A549 (cell line): ENCODE results near the gene PCBP3.

Experiments
- CBX8 ChIP-seq: fragments of 200-600 bp; sonication (generic); IDR thresholded peaks from 2 replicates; pipeline ENCODE4 v1.6.1; 2016
- CTCF ChIP-seq: fragments of >200 bp; sonication (Bioruptor Twin); formaldehyde crosslinking; IDR thresholded peaks from 3 replicates; pipeline ENCODE4 v1.5.1; 2016
- ESRRA ChIP-seq: fragments of 150-350 bp; IDR thresholded peaks from 2 replicates; pipeline ENCODE4 v1.6.1; 2014; ENCODE audit warnings: mild to moderate bottlenecking, low read length, borderline replicate concordance
- JUN ChIP-seq, 2 experiments: fragments of >200 bp; sonication (Bioruptor Twin); formaldehyde crosslinking; IDR thresholded peaks; 2 replicates in 1 of 2; 3 replicates in 1 of 2; pipeline ENCODE4 v1.6.1; 2016 to 2017
- KDM5A ChIP-seq: fragments of 200-600 bp; sonication (generic); IDR thresholded peaks from 2 replicates; pipeline ENCODE4 v1.6.1; 2016; ENCODE audit warnings: antibody characterized with exemption, mild to moderate bottlenecking
- MAZ ChIP-seq: fragments of 150-350 bp; IDR thresholded peaks from 2 replicates; pipeline ENCODE4 v1.6.1; 2014; ENCODE audit warnings: antibody characterized with exemption, low read depth, low read length, borderline replicate concordance
- MYC ChIP-seq: IDR thresholded peaks from 2 replicates; pipeline ENCODE4 v1.6.1; 2012; ENCODE audit warnings: mild to moderate bottlenecking, inconsistent platforms, low read length, improper control_type of control experiment, borderline replicate concordance
- PBX3 ChIP-seq: IDR thresholded peaks from 2 replicates; pipeline ENCODE4 v1.6.1; 2012
- POLR2A ChIP-seq: IDR thresholded peaks from 2 replicates; pipeline ENCODE4 v1.6.1; 2012; ENCODE audit warnings: mild to moderate bottlenecking, low read length
- ZFP36 ChIP-seq: fragments of 450-650 bp; IDR thresholded peaks from 2 replicates; pipeline ENCODE4 v1.6.1; 2014; ENCODE audit warnings: borderline replicate concordance; ENCODE audit not compliant: partially characterized antibody

- TF ChIP-seq ESRRA (no peak), MAZ (no peak), CTCF (no peak), MYC (no peak), ZFP36 (no peak), PBX3 (no peak), JUN (IDR thresholded peaks at IDR 0.05) (no peak), POLR2A (no peak), CBX8 (no peak), KDM5A (no peak)
Measured at GRCh38 chr21:45613396-45613795, 30.1 kb upstream of the PCBP3 start.
